Inflammatory macrophage (primary cell): ENCODE measurements around the gene NCL.

ENCODE experiments used
- DNase-seq, 2 donors: peaks; one replicate each; pipeline ENCODE4 v3.0.0-alpha.2; 2020 to 2022
- total RNA-seq, 18 experiments: gene quantifications; one replicate each; lab custom pipeline; 2026; ENCODE audit warnings: mixed read lengths in 6 of 18, inconsistent platforms in 2 of 18; lab: John Stamatoyannopoulos, UW

Gene NCL
- 74.7 to 299 (median 214) reads per million in 18 experiments for total RNA-seq

- peak; percentile 55 to 80 for DNase-seq
These were observed at the start of gene NCL for GRCh38 chr2:231463698-231464575. TSS of gene NCL (minus strand) at chr2:231464484. CDS start at chr2:231464353, 131 bp downstream.

- DNase-seq = no peak
These were observed 49.5 kb upstream of the NCL start for GRCh38 chr2:231513746-231514224.

- no peak for DNase-seq
These were observed 47.9 kb upstream of the NCL start for GRCh38 chr2:231512222-231512621.

GRCh38 chr2:231503766-231504165 is 39.5 kb upstream of the NCL start:
- no peak for DNase-seq

GRCh38 chr2:231502596-231502995 is 38.3 kb upstream of the NCL start:
- no peak for DNase-seq

GRCh38 chr2:231497651-231498050 is 33.4 kb upstream of the NCL start:
- DNase-seq = no peak

- no peak for DNase-seq
These were observed 30.4 kb upstream of the NCL start for GRCh38 chr2:231494669-231495068.

- no peak for DNase-seq
These were observed 26.5 kb upstream of the NCL start for GRCh38 chr2:231490801-231491200.

GRCh38 chr2:231489990-231490389 is 25.7 kb upstream of the NCL start:
- DNase-seq = no peak

- DNase-seq = no peak
These were observed 24.0 kb upstream of the NCL start for GRCh38 chr2:231488331-231488730.

- DNase-seq = no peak
These were observed 22.7 kb upstream of the NCL start for GRCh38 chr2:231486851-231487596.

GRCh38 chr2:231483398-231484329 is 19.4 kb upstream of the NCL start:
- DNase-seq = peak; percentile 43 to 53

GRCh38 chr2:231482806-231483391 is 18.6 kb upstream of the NCL start:
- DNase-seq = peak; percentile 57 to 71

GRCh38 chr2:231480781-231481180 is 16.5 kb upstream of the NCL start:
- DNase-seq = no peak

- DNase-seq = no peak
These were observed 15.2 kb upstream of the NCL start for GRCh38 chr2:231479455-231479854.

- no peak for DNase-seq
These were observed 12.6 kb upstream of the NCL start for GRCh38 chr2:231476920-231477319.

GRCh38 chr2:231475965-231476364 is 11.7 kb upstream of the NCL start:
- DNase-seq = no peak

- no peak for DNase-seq
These were observed 8.5 kb upstream of the NCL start for GRCh38 chr2:231472816-231473215.

GRCh38 chr2:231470246-231470900 is 6.1 kb upstream of the NCL start:
- no peak for DNase-seq

GRCh38 chr2:231469583-231469950 is 5.3 kb upstream of the NCL start:
- peak; percentile 40 to 47 for DNase-seq
